NB4 (cell line): ENCODE results near the gene TBCCD1.

Experiments
- CTCF ChIP-seq: IDR thresholded peaks from one replicate; pipeline ENCODE4 v1.5.1; 2012; ENCODE audit warnings: low read depth, low read length
- MYC ChIP-seq: IDR thresholded peaks from 2 replicates; pipeline ENCODE4 v1.6.1; 2011; ENCODE audit warnings: low read depth, low read length
- POLR2A ChIP-seq: IDR thresholded peaks from 2 replicates; pipeline ENCODE4 v1.6.1; 2011; ENCODE audit warnings: mild to moderate bottlenecking; ENCODE audit not compliant: insufficient read length; ENCODE audit errors: extremely low read depth
- TF ChIP-seq, protein P1 (sequence below): IDR thresholded peaks from 2 replicates; pipeline ENCODE4 v1.6.1; 2011; ENCODE audit warnings: low read depth, low read length

- TF ChIP-seq CTCF, result no peak
- no peak for TF ChIP-seq POLR2A
- TF ChIP-seq, protein P1, sequence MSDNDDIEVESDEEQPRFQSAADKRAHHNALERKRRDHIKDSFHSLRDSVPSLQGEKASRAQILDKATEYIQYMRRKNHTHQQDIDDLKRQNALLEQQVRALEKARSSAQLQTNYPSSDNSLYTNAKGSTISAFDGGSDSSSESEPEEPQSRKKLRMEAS, result no peak
- TF ChIP-seq MYC, result no peak
Observed at GRCh38 chr3:186588632-186589031, 21.5 kb upstream of the TBCCD1 start.
